ENCODE results near the gene RPL29.
A peak's percentile ranks its signal among the peaks of the same experiment; 100 is the strongest.
"Not testable (repeated sequence)": the region's sequence is repeated elsewhere in the genome, so short reads cannot be mapped to it uniquely, and the experiment has no call there.

RPL29 gene

DNA sequence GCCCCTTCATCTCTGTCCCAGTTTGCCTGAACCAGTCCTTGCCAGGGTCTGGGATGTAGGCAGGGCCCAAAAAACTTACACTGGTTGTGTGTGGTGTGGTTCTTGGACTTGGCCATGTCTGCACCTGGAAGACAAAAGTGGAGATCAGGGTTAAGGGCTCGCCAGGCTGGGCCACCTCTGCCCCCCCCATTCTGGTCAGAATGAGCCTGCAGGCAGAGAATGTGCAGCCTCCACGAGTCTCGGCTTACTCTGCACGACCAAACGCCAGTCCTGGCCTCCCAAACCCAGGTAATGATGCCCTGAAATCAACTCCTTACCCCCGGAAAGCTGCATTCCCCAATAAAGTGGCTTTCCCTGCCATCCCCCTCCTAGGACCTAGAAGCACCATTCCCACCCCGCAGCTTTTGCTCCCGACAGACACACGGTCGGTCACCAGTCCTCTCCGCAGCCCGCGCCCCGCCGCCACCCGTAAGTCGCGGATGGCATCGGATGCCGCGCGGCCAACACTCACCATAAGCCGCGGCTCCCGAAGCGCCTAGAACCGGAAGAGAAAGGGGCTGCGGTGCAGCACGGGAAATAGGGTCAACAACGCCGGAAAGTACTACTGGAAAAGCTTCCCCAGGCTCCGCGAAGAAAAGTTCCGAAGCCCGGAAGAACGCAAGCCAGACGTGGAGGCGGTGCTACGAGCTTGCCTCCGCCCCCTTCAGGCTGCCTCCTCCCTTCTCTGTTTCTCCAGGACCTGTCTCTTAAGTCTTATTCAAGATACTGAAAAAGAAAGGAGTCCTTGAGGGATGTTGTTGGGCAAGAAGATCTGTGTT is at the start of gene RPL29:
TSS of gene RPL29 (minus strand) at position 550 of the 818 bp plus-strand sequence. CDS start at position 116, 434 bp downstream.
- DNase-seq (ENCODE audit: low read depth in 2 of 2) = peak; percentile 87 to 88

GRCh38 chr3:52044869-52045619 is 49.3 kb upstream of the RPL29 start:
- no peak for DNase-seq (ENCODE audit: low read depth in 2 of 2)

GRCh38 chr3:52043750-52044149 is 48.1 kb upstream of the RPL29 start:
- no peak for DNase-seq (ENCODE audit: low read depth in 2 of 2)

DNA sequence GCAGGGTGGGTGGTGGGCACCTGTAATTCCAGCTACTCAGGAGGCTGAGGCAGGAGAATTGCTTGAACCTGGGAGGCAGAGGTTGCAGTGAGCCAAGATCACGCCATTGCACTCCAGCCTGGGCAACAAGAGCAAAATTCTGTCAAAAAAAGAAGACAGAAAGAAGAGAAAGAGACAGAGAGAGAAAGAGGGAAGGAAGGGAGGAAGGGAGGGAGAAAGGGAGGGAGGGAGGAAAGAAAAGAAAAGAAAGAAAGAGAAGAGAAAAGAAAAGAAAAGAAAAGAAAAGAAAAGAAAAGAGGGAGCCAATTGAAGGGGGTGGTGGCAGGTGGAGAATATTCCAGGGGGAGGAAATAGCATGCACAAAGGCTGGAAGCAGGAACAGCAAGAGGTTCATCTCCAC is 47.3 kb upstream of the RPL29 start:
- DNase-seq (ENCODE audit: low read depth in 2 of 2) = not testable (repeated sequence)

GRCh38 chr3:52041118-52041731 is 45.5 kb upstream of the RPL29 start:
- DNase-seq (ENCODE audit: low read depth in 2 of 2) = no peak

DNA sequence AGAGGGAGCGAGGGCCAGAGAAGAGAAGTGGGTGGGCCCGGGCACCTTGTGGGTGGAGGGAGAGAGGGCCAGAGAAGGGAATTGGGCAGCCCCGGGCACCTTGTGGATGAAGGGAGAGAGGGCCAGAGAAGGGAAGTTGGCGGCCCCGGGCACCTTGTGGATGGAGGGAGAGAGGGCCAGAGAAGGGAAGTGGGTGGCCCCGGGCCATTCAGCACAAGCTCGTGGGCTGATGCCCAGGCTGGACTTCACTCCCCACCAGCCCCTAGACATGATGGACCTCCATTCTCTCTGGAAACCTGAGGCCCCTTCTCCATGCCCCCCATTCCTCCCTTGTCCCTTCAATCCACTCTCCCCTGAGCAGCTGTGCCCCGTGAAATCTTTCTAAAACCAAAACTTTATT is 44.9 kb upstream of the RPL29 start:
- DNase-seq (ENCODE audit: low read depth in 2 of 2) = no peak

DNA sequence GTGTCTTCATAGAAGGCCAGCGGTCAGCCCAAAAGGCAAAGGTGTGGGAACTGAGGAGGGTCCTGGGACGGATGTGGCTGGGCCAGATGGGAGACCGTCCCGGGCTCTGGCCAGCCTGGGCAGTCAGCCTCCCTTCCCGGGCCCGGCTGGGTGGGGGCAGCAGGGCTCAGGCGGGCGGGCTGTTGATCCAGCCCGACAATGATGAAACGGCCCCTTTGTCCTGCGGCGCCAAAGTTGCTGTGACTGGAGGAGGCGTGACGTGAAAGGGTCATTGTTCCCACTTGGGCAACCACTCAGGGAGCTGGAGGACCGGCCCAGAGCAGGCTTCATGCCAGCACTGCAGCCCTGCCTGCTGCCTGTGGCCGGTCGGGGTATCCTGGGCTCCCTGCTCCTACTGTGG is 44.2 kb upstream of the RPL29 start:
- no peak for DNase-seq (ENCODE audit: low read depth in 2 of 2)

- DNase-seq (ENCODE audit: low read depth in 2 of 2) = no peak
These were observed 43.7 kb upstream of the RPL29 start for GRCh38 chr3:52039426-52039825.

DNA sequence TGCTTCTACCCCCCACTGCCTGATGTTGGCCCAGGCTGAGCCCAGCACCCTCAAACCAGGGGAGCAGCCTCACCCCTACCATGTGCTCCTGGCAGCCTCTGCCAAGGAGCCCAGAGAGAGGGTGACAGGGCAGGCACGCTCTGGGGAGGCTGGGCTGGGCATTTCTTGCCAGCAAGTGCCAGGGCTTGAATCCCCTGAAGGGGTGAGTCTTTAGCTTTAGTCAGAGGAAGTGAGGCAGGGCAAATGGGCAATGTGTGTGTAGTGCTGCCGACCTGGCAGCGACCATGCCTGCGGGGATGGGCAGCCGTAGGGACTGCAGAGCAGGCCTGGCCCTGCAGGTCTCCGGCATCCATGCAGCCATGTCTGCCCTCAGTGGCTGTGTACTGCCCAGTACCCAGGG is 42.5 kb upstream of the RPL29 start:
- DNase-seq (ENCODE audit: low read depth in 2 of 2) = no peak

DNA sequence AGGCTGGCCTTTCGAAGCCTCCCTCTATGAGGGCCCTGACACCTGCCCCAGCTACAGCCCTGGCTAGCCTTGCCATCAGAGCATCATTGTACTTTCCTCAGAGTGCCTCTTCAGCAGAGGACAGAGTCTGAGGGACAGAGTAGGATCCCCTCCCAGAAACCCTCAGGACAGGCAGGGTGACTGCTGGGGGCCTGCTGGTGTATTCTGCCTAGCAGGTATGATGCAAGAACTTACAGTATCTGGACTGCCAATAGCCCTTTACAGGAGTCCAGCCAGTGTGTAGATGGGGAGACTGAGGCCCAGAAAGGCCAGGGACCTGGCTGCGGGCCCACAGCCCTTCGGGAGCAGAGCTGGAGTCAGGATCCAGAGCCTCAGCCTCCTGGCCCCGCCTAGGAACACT is 41.6 kb upstream of the RPL29 start:
- no peak for DNase-seq (ENCODE audit: low read depth in 2 of 2)

DNA sequence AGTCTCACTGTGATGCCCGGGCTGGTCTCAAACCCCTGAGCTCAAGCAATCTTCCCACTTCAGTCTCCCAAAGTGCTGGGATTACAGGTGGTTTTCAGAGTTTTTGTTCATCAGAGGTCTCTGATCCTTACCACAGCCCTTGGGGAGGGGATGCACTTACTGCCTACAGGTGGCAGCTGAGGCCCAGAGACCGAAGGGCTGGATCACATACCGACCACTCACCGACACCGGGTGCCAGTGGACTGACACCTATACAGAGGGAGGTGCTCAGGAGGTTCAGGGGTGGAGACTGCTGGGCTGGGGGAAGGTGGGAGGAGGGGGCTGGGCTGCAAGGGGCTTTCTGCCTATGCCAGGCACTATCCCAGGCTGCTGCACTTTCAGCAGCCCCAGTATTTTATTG is 41.1 kb upstream of the RPL29 start:
- no peak for DNase-seq (ENCODE audit: low read depth in 2 of 2)

GRCh38 chr3:52036222-52036694 is 40.6 kb upstream of the RPL29 start:
- DNase-seq (ENCODE audit: low read depth in 2 of 2) = no peak

DNA sequence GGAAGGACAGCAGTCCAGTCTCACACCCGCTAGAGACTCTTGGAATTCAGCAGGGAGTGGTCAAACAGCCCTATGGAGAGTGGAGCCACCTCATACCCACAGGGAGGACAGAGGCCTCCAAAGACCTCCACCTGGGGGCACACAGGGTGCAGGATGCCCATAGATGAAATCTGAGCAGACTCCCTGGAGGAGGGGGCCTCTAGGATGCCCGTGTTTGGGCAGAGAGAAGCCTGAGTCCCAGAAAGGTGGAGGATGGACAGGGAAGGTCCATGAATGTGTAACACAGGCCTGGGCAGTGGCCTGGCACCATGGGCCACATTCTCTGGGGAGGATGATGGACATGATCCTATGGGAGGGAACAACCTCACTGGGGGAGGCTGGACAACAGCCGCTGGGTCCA is 39.0 kb upstream of the RPL29 start:
- no peak for DNase-seq (ENCODE audit: low read depth in 2 of 2)

- no peak for DNase-seq (ENCODE audit: low read depth in 2 of 2)
These were observed 38.5 kb upstream of the RPL29 start for GRCh38 chr3:52034212-52034611.

GRCh38 chr3:52033748-52034147 is 38.1 kb upstream of the RPL29 start:
- DNase-seq (ENCODE audit: low read depth in 2 of 2) = not testable (repeated sequence)

GRCh38 chr3:52032702-52033408 is 37.2 kb upstream of the RPL29 start:
- no peak for DNase-seq (ENCODE audit: low read depth in 2 of 2)

GRCh38 chr3:52031896-52032295 is 36.2 kb upstream of the RPL29 start:
- DNase-seq (ENCODE audit: low read depth in 2 of 2) = no peak

DNA sequence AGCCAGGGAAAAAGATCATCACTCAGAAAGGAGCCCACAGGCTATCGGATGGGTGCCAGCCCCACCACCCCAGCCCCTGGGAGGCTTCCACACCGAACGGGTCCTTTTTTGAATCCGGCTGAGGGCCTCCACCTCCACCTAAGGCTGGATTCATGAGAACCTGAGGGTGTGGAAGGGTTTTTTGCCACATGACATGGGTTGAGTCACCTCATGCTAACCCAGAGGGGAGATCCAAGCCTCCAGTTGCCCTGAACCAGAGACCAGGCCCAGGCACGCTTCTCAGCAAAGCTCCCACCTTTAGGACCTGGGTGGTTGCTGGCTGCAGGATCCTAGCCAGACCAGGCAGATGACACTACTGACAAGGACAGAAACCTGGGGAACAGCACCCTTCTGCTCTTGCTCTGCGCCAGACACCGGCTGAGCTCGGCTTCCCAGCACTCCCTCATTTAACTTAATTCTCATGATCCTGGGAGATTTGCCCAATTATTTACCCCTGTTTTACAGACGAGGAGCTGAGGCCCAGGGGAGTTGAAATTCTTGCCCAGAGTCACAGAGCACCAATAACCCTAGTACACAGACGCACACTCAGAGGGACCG is 35.1 kb upstream of the RPL29 start:
- DNase-seq (ENCODE audit: low read depth in 2 of 2) = no peak

DNA sequence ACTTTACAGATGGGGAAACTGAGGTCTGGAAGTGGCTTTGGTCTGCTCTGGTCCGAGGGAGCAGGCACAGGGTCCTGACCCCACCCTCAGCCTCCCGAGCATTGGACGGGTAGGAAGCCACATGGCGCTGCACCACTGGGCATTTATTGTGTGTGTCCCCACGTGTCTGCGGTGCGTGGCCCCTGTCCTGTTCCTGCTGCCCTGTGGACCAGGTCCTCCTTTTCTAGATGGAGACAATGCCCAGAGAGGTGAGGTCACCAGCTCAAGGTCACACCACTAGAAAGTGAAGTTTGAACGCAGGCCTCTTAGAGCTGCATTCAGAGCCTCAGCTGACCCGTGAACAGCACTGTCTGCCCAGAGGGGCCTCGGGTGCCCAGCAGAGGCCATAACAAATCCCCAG is 33.8 kb upstream of the RPL29 start:
- no peak for DNase-seq (ENCODE audit: low read depth in 2 of 2)

DNA sequence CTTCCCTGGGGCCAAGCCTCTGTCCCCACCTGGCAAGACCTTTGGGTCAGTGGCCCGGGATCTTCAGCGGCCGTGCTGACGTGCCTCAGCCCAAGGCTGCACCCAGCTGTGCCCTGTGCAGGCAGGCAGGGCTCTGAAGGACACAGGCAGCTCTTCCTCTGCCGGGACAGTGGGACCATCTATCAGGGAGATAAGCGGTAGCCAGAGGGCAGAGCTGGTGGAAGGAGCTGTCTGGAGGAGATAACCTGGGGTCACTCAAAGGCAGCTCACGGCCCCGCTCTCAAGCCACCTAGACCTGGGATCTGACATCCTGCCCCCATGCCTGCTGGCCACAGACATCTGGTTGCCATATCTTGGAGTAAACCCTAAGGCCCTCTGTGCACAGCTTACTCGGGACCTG is 33.4 kb upstream of the RPL29 start:
- DNase-seq (ENCODE audit: low read depth in 2 of 2) = no peak

- no peak for DNase-seq (ENCODE audit: low read depth in 2 of 2)
These were observed 32.9 kb upstream of the RPL29 start for GRCh38 chr3:52028572-52028971.

- DNase-seq (ENCODE audit: low read depth in 2 of 2) = no peak
These were observed 30.3 kb upstream of the RPL29 start for GRCh38 chr3:52026041-52026440.
